GM19463 (cell line): Measurements from ENCODE around the gene KRT7.
"Not testable (repeated sequence)": the region's sequence is repeated elsewhere in the genome, so short reads cannot be mapped to it uniquely, and the experiment has no call there.

Experiments used
- ATAC-seq: cut with Tn5 transposase; IDR thresholded peaks from one replicate; pipeline ENCODE4 v1.9.1; 2021; ENCODE audit warnings: mild to moderate bottlenecking, moderate library complexity; ENCODE audit not compliant: unreplicated experiment

Gene KRT7

DNA sequence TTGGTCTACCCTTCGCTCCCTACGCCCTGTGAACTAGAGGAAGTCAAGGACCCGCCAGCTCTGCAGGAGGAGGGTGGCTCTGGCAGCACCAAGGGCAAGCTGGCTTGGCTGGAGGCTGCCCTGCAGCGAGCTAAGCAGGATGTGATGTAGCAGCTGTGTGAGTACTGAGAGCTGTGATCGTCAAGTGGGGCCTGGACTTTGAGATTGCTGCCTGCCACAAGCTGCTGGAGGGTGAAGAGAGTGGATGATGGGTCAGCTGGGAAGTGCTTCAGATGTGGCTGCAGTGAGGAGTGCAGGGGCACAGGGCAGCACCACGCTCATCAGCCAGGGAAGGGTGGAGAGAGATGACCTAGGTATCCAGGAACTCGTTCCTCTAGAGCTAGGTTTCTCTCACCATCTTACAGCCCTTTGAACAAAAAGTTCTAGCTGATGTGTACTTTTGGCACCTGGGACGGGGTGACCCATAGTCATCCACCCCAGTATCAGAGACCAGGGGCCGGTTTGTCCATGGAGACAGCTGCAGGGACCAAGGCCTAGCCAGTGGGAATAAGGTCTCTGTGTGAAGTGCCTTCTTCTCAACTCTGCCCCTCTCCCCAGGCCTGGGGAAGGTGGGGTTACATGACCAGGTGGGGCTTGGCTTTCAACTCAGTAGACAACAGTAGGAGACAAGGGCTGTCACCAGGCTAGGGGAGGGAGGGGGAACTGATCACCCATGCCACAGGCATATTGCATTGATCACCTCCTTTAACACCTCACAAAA is 44.6 kb downstream of the KRT7 start:
- no peak for ATAC-seq

DNA sequence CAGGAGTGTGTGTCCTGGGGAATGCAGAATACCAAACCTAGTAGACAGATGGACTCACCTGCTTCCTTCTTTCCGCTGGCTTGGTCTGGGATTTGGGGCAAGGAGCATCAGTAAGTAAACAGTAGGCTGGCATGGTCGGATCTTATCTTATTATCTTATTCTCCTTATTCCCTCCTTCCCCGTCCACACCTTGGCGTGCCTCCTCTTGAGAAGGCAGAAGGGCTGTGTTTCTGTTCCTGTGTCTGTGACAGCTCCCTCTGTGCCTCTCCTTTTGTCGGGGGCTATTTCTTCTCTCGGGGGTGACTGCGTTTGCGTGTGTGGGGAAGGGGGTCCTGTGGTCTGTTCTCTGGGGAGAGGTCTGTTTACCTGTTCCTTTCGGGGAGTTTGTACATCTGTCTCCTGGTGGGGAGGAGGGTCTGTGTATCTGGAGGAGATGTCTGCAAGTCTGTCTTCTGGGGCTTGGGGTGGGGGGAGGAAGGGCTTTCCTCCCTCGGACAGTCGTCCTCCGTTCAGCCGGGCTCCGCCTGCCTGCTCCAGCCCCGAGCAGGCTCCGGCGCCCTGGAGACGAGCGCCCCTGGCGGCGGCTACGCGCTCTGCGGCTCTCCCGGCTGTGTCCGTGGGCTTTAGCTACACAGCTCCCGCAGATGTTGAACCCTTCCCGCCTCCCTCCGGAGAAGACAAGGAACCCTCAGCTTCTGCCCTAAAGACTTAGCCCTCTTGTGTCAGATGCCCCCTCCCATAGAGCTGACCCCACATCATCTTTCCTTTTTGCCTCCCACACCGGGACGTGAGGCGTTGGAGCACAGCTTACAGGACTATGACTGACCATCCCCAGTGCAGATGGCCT is 45.8 kb downstream of the KRT7 start:
- no peak for ATAC-seq

DNA sequence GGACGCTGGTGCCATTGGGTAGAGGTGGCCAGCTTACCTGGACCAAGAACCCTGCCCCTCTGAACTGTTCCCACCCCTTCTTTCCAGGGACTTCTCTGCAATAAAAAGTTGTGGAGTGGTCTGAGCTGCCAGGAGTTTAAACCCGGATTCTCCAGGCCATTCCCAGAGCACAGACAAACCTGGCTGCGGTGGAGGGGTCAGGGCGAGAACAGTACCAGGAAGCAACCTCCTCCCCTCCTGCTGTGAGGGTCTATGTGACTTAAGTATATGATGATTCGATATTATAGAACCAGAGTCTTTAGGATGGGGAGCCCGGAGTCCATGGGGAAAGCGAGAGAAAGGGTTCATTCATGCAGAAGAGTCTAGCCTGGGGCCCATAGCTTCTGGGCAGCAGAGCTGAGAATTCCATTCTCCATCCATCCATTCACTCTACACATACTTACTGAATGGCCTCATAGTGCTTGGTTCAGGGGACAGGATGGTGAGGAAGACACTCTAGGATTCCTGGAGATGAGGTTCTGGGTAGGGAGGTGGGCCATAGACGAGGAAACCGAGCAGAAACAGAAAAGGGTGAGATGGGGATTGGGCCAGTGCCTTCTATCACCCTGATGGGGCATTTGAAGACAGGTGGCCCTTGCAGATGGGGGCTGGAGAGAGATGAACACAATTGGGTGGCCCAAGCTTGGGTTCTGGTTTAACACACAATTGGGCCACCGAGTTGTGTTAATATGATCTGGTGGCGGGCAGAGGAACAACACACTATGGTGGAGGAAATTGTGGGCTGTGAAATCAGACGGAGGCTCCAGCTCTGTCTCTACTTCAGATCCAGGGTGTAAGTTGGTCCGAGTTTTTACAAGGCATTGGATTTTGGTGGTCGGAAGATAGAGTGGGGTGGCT is 46.6 kb downstream of the KRT7 start:
- ATAC-seq: no peak

DNA sequence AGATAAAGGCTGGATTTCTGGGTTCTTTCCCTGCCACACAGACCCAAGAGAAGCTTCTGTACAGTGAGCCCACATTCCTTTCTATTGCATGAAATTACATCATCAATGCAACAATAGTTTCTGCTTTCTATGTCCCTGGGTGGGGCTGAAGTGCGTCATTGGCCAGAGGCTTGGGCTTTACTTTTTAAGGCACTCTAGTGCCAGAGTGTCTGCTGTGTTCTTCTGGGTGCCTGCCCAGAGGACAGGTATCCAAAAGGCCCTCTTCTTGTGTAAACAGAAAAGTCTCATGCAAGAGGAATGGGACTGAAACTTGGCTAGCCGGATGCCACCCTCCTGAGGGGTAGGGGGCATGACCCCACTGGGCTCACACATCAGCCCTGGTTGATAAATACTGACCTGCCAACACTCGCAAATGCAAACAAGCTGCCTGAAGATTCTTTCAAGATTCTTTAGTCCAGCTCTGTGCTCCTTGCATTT is 47.3 kb downstream of the KRT7 start:
- no peak for ATAC-seq

DNA sequence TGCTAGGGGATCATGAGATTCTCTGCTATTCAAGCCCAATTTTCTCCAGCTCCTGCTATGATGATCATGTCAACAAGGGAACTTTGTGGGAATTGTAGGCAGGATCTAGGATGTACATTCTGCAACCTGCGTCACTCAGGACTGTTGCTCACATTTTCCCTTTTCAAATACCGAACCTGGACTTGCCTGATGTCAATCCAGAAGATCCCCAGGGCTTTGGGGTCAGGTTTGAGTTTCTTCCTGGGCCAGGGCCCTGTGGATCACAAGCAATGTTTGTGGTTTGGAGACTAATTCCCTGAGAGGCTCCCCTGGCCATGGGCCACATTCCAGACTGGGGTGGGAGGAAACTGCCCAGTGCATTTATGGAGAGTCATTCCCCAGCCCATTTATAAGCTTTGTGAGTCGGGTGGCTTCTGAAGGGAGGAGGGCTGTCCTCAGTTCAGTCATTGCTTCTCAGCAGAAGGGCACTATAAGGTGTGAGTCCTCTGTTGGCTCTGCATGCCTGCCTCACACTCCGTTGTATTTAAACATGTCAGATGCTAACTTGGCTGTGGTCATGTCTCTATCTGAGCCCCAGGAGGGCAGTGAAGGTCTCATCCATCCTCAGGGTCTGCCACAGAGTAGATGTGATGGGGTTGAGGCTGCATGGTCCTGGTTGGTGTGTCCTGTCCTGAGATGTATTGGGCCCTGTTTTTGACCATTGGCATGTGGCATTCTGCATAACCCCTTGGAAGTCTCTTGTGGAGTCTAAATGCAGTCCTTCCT is 47.9 kb downstream of the KRT7 start:
- ATAC-seq: no peak

DNA sequence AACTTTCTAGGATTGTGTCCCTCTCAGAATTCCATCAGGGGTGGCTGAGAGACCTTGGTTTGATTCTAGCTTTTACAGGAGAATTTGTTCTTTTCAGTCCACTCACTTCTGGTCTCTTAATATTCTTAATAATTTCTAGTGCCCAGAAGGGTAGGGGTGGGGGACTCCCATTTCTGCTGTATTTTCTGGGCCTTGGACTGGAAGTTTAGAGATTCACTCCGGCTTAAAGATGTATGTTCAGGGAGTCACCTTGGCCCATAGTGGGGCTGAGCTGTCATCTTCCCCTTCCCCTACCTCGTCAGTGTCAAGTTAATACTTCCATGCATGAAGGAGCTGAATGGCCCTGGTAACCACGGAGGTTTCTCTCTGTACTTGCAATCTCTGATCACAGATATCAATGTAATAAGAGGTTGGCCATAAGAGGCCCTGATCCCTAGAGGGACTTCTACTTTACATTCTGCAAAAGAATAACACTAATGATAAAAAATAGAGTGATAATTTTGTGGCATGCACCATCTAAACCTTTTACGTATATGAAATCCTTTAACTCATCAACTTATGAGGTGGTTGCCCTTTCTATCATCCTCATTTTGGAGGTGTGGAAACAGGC is 51.6 kb downstream of the KRT7 start:
- ATAC-seq: no peak

DNA sequence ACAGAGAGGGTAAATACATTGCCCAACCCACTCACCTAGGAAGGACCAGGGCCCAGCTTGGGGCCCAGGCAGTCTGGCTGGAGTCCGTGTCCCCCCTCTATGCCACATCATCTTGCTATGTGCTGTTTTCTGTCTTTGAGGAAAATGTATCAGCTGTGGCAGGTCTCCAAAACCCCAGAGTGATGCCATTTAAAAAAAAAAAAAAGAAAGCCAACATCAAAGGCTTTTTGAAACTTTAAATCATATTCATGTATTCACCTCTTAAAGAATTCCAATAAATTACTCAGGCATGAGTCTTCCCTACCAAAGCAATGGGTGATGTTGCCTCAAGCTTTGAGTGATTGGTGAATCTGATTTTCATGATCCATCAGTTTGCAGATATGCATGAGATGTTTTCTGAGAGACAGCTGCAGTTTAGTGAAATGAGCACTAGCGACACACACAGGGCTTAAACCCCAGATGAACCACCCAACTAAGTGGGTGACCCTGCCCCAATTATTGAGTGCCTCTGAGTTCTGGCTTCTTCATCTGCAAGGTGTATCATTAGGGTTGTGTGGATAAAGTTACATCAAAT is 52.2 kb downstream of the KRT7 start:
- ATAC-seq: no peak

DNA sequence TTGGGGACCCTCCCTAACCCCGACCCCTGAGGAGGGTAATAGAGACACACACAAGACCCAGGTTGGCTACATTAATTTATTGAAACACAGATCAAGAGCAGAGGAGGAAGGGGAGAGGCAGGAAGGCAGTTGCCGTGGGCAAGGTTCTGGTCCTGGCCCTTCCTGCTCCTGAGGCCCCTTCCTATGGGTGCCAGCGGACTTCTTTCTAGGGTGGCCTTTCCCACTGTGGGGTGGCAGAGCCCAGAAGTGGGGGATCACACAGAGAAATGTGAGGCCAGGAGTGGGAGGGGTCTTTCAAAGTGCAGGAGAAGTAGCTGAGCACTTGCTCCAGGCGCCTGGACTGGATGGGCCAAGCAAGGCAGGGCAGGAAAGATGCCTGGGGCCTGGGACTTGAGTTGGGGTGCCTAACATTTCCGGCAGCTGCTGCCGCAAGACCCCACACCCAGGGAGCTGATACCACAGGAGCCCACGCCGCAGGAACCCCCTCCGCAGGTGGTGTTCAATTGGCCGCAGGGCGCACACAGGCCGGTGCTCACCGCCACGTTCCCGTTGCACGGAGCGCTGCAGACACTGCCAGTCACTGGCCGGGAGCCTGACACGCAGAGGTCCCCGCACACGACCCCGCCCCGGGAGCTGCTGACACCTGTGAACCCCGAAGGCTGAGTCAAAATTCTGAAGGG is 52.9 kb downstream of the KRT7 start:
- no peak for ATAC-seq

DNA sequence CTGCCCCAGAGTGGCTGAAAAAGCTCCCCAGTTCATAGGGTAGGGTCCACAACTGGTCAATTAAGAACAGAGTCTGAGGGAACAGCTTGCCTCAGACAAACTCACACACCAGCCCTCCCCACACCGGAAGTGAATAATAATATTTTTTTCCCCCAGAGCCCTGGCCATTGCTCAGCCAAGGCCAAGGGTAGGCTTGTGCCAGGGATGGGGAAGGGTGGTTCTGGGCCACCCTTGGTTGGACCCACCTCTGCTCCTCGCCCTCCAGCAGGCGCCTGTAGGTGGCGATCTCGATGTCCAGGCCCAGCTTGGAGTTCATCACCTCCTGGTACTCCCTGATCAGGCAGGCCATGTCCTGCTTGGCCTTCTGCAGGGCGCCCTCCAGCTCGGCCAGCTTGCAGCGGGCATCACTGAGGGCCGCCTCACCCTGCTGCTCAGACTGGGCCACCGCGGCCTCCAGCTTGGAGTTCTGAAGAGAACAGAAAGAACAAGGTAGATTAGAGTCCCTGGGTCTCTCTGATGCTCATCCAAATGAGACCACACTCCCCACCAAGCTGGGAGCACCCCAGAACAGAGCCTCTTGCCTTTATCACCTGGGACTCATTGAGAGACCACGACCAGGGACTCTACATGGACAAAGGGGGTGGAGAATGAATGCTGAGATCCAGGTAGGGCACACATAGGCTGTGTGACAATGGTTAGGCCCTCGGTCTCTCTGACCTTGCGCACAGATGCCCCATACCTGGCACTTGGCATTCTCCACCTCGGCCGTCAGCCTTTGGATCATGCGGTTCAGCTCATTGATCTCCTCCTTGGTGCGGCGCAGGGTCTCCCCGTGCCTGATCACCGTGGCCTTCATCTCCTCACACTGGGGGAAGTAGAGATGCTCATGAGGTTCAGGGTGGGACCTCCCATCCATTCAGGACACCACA is 54.1 kb downstream of the KRT7 start:
- not testable (repeated sequence) for ATAC-seq

DNA sequence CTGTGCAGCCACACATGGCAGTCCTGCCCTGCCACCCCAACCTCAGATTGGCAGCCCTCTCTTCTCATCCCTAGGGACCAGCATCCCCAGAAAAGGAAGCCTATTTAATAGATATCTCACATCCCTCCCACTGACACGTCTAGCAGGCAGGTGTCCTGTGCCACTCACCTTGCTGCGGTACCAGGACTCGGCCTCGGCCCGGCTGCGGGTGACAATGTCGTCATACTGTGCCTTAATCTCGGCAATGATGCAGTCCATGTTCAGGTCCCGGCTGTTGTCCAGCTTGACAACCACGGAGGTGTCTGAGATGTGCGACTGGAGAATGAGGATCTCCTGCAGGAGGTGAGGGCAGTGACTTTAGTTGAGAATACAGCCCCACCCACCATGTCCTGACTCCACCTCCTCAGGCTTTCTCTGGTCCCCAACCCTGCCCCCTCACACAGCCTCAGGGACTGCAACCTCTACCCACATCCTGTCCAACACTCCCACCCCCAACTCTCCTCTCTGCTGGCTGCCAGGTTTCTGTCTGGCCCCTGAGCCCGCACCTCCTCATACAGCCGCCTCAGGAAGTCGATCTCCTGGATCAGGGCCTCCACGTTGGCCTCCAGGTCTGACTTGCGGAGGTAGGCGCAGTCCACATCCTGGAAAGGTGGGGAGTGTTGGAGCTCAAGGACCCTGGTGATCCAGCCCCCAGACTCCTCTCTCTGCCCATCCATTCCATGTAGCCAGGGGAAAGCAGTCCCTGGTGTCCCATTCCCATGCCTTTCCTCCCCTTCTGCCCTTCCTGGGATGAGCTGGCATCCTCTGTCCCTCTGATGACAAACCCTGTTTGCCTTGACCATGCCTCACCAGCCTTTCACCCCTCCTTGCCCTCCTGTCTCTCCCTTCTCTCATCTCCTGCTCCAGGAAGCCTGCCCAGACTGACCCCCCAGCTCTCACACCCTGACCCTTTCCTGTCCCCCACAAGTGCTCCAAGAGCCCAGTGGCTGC is 55.1 kb downstream of the KRT7 start:
- peak; percentile 95 for ATAC-seq

DNA sequence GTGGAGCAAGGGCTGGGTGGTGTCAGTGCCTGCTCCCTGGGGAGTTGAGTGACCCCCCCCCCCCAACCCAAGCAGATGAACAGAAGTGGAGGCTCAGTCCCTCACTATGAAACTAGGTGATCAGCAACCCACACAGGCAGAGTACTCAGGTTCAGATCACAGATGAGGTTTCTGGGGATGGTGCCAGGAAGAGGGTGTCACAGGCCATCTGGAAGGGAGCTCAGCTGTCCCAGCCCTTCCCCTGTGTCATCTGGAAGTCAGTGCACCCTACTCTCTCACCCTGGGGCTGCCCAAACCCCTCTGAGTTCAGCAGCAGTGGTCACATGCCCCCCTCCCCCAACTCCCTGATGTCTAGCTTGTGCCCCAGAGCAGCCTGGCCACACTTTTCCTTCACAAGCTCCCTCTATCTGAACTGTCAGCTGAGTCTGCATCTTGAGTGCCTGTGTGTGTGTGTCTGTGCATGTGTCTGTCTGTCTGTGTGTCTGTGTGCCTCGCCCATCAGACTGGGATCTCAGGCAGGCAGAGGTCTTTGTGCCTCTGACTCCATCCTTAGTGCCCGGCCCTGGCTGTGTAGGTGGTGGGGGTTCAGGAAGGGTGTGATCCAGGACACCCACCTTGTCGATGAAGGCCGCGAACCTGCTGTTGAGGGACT is 57.6 kb downstream of the KRT7 start:
- ATAC-seq: not testable (repeated sequence)

DNA sequence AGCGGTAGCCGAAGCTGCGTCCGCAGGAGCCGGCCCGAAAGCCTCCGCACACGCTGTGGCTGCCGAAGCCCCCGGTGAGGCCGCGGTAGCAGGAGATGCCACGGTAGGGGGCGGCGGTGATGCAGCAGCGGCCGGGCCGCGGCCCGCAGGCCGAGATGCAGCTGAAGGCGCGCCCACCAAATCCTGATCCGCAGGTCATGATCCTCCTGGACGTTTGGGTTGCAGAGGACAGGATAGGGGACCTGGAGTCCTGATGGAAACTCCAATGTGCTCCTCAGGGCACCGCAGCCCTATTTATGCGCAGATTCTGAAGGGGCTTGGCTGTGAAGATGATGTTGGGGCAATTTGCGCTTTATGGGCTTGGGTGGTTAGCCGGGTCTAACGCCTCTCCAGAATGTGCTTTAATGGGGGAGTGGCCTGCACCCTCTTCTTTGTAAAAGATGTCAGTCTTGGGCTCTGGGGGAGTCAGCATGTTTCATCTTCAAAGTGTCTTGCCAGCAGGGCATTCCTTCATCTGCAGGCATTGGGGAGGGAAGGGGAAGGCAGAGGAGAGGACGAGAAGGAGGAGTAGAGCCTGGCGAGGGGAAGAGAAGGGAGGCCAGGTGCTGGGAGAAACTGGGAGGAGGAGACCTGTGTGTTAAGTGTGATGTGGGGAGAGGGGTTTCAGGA is 58.4 kb downstream of the KRT7 start, which contains the start of gene KRT81:
Gene KRT81 (minus strand): TSS at position 268 of the 669 bp plus-strand sequence. CDS start 69 bp downstream, at position 199.
- ATAC-seq: no peak

DNA sequence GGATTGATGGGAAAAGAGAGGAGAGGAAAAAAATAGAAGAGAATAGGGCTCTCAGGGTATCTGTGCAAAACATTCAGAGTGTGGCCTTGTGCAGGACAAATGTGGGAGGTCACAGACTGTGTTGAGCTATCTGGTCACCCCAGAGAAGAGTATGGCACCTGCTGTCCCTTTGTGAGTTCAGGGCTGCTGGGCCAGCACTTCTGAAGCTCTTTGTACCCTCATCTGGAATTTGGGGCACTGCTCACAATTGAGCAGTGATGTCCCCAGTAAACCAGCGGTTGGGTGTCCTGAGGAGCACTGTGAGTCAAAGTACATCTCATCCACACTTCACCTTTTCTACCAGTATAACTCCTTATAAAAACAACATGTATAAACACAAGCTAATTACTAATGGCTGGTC is 60.9 kb downstream of the KRT7 start:
- no peak for ATAC-seq

DNA sequence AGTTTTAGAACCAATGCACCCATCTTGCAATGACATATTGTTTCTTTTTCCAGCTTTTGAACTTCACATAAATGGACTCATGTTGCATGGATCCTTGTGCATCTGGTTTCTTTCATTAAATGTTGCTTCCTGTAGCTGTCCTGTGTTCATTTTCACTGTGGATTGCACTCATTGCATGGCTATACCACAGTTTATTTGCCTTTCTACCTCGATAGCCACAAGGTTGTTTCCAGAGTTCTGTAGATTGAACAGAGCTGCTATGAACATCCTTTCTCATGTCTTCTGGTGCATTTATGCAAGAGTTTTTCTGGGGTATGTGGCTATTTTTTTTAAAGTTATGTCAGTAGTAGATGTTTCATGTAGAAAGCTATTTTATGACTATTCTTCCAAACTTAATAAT is 61.8 kb downstream of the KRT7 start:
- no peak for ATAC-seq

DNA sequence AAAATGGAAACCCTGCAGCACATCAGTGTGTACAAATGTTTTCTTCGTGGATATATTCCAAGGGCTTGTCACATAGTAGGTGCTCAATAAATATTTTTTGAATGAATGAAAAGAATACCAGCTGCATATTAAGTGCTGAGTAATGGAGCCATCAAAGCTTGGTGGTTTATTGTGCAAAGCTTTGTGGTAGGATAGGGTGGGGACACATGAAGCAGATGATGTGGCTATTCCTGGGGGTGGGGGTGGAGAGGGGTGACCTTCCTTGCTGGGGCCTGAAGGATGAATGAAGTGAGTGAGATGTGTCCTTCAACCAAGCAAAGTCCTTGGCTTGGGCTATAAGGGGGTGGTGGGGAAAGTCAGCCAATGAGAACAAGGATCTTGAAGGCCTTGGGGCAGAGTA is 62.6 kb downstream of the KRT7 start:
- no peak for ATAC-seq
